Measurements from ENCODE around the gene CHST5. TPM values are rescaled to one million over a fixed set of nuclear protein-coding genes. Genes with fewer than 3 reads are reported as not detected.

The CHST5 gene
- polyA plus RNA-seq, 3 donors: not detected

DNA sequence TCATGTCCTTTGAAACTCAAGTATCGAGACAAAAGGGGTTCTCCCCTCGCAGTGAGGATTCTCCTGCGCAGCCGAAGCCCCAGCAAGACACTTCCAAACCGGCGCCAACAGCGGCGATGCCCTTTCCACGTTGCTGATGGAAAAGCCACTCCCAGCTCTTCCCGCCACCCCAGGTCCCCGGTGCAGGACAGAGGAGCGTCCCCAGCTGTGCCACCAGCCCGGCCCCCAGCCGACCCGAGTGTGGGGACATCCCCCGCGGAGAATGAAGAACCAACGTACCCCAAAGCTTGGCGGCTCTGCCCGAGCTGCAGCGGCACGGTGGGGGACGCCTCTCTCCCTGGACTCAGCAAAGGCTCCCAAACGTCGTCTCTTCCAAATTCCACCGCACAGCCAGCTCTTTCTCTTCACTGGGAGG, 41.2 kb downstream of the CHST5 start:
- intact Hi-C loops (cut with micrococcal nuclease): no loop called here

DNA sequence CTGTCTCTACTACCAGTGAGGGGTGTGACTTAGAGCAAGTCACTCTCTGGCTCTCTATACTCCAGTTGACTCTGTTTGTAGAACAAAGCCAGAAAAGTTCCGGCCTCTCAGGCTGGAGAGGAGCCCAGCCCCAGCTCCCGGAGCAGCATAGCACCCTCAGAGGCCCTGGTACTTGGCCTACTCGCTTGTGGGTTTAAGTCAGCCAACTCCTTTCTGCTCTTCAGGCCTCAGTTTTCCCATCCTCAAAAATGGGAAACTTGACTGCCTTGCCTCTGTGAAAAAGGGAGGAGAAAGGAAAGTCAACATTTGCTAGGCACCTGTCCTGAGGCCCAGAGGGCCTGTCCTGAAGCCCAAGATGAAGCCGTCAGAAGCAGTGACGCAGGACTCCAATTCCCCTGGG, 41.7 kb downstream of the CHST5 start:
- H3K4me3 ChIP-seq (replicated peaks in 1 of 3; ENCODE audit: low read depth in 2 of 3, low read length in 3 of 3): no peak overlapping the region
- H3K9ac ChIP-seq (ENCODE audit: insufficient read depth, low read length, poor library complexity, severe bottlenecking): no peak overlapping the region
- peaks cover 11 to 33% of the 10 kb centered on the region in 2 donors for H3K27me3 ChIP-seq (ENCODE audit: control insufficient read depth in 2 of 2, insufficient read depth in 2 of 2, low read length in 2 of 2)
- intact Hi-C loops (cut with micrococcal nuclease): no loop called here
- H3K9me3 Mint-ChIP-seq: peaks cover 0 to 3% (median 0%) of the 10 kb centered on the region in 7 donors
- H4K20me1 ChIP-seq (ENCODE audit: insufficient read depth, low read length): no peaks in the 10 kb centered on the region
- peak overlapping the region in 1 of 2 donors; percentile 81 for H3K4me3 Mint-ChIP-seq
- TF ChIP-seq, protein P1, sequence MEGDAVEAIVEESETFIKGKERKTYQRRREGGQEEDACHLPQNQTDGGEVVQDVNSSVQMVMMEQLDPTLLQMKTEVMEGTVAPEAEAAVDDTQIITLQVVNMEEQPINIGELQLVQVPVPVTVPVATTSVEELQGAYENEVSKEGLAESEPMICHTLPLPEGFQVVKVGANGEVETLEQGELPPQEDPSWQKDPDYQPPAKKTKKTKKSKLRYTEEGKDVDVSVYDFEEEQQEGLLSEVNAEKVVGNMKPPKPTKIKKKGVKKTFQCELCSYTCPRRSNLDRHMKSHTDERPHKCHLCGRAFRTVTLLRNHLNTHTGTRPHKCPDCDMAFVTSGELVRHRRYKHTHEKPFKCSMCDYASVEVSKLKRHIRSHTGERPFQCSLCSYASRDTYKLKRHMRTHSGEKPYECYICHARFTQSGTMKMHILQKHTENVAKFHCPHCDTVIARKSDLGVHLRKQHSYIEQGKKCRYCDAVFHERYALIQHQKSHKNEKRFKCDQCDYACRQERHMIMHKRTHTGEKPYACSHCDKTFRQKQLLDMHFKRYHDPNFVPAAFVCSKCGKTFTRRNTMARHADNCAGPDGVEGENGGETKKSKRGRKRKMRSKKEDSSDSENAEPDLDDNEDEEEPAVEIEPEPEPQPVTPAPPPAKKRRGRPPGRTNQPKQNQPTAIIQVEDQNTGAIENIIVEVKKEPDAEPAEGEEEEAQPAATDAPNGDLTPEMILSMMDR (IDR thresholded peaks at IDR 0.05): no peak
- peaks cover 27 to 50% (median 46%) of the 10 kb centered on the region in 3 donors for H3K27me3 Mint-ChIP-seq (ENCODE audit: low read depth in 3 of 3)
- no peak for DNase-seq
- WGBS (ENCODE audit: insufficient coverage): 100% methylated on average over 3 of the region's 5 CpGs
- H3K27ac ChIP-seq (ENCODE audit: low read depth in 1 of 2, low read length in 2 of 2): no peak overlapping the region
- peaks cover 5 to 10% of the 10 kb centered on the region in 2 donors for H3K4me1 ChIP-seq (ENCODE audit: control insufficient read depth in 1 of 2, insufficient read depth in 2 of 2, low read length in 2 of 2)
- H3K4me1 Mint-ChIP-seq: peaks cover 7% of the 10 kb centered on the region
- H2AFZ ChIP-seq (ENCODE audit: insufficient read depth, low read depth, low read length, poor library complexity, severe bottlenecking): peak overlapping the region; percentile 63
- H3K36me3 Mint-ChIP-seq: peaks cover 2 to 5% of the 10 kb centered on the region in 2 donors
- H3K27ac Mint-ChIP-seq: no peak overlapping the region
- no peak overlapping the region for H3K4me2 ChIP-seq (replicated peaks; ENCODE audit: extremely low read depth, low read length, poor library complexity, severe bottlenecking)
- peaks cover 0 to 6% of the 10 kb centered on the region in 2 donors for H3K9me3 ChIP-seq (replicated peaks in 1 of 2; ENCODE audit: control insufficient read depth in 1 of 2, insufficient read depth in 1 of 2, low read length in 2 of 2)
- no peaks in the 10 kb centered on the region for H3K36me3 ChIP-seq (replicated peaks in 1 of 2; ENCODE audit: control insufficient read depth in 1 of 2, insufficient read depth in 2 of 2, low read length in 2 of 2)
- no peaks in the 10 kb centered on the region for H3K79me2 ChIP-seq (ENCODE audit: insufficient read depth, low read length)

More for the DNA sequence above, 41.2 kb downstream of the CHST5 start:
- peak overlapping the region; percentile 55 for H3K4me2 ChIP-seq (replicated peaks; ENCODE audit: extremely low read depth, low read length, poor library complexity, severe bottlenecking)
- H3K4me1 ChIP-seq (ENCODE audit: control insufficient read depth in 1 of 2, insufficient read depth in 2 of 2, low read length in 2 of 2): peaks cover 5 to 10% of the 10 kb centered on the region in 2 donors
- TF ChIP-seq, protein P1 (IDR thresholded peaks at IDR 0.05): no peak
- DNase-seq: no peak
- H3K4me3 ChIP-seq (replicated peaks in 1 of 3; ENCODE audit: low read depth in 2 of 3, low read length in 3 of 3): peak overlapping the region in 1 of 3 experiments; percentile 53
- peaks cover 0 to 6% of the 10 kb centered on the region in 2 donors for H3K9me3 ChIP-seq (replicated peaks in 1 of 2; ENCODE audit: control insufficient read depth in 1 of 2, insufficient read depth in 1 of 2, low read length in 2 of 2)
- no peak overlapping the region for H3K27ac ChIP-seq (ENCODE audit: low read depth in 1 of 2, low read length in 2 of 2)
- Mint-ChIP-seq H3K36me3 (peaks cover 2 to 5% of the 10 kb centered on the region in 2 donors), H3K4me1 (peaks cover 7% of the 10 kb centered on the region), H3K9me3 (peaks cover 0 to 3% (median 0%) of the 10 kb centered on the region in 7 donors), H3K27me3 (ENCODE audit: low read depth in 3 of 3) (peaks cover 27 to 50% (median 46%) of the 10 kb centered on the region in 3 donors), H3K27ac (no peak overlapping the region), H3K4me3 (peak overlapping the region; percentile 58 to 81)
- WGBS (ENCODE audit: insufficient coverage): 19% methylated on average over 26 of the region's 26 CpGs
- H3K9ac ChIP-seq (ENCODE audit: insufficient read depth, low read length, poor library complexity, severe bottlenecking): no peak overlapping the region
- no peaks in the 10 kb centered on the region for H3K79me2 ChIP-seq (ENCODE audit: insufficient read depth, low read length)
- H2AFZ ChIP-seq (ENCODE audit: insufficient read depth, low read depth, low read length, poor library complexity, severe bottlenecking): peak overlapping the region; percentile 63
- H3K36me3 ChIP-seq (replicated peaks in 1 of 2; ENCODE audit: control insufficient read depth in 1 of 2, insufficient read depth in 2 of 2, low read length in 2 of 2): no peaks in the 10 kb centered on the region
- peaks cover 11 to 33% of the 10 kb centered on the region in 2 donors for H3K27me3 ChIP-seq (ENCODE audit: control insufficient read depth in 2 of 2, insufficient read depth in 2 of 2, low read length in 2 of 2)
- no peaks in the 10 kb centered on the region for H4K20me1 ChIP-seq (ENCODE audit: insufficient read depth, low read length)

Measured in CD14-positive monocyte (primary cell).